H1 (cell line): ENCODE data around the gene ARHGAP12. TPM values are rescaled to one million over a fixed set of nuclear protein-coding genes. Genes with fewer than 3 reads are reported as not detected.

ENCODE experiments used
- SP4 ChIP-seq: IDR thresholded peaks from 2 replicates; pipeline ENCODE4 v1.6.1; 2012; ENCODE audit warnings: low read length, inconsistent platforms
- polyA plus RNA-seq, 7 experiments: library from polyadenylated mRNA; depleted of rRNA in 3 of 7; stranded (reverse) in 5 of 7; unstranded in 2 of 7; fragments of >200 nt in 5 of 7; fragments of 200-250 nt in 2 of 7; gene quantifications; 1 replicate in 5 of 7; 2 replicates in 1 of 7; 4 replicates in 1 of 7; pipeline versions ENCODE4 v1.2.1 to v1.2.3, GENCODE V29; 2011 to 2013; ENCODE audit warnings: missing spikeins in 2 of 7, mixed read lengths in 2 of 7
- total RNA-seq: library from RNA; stranded (reverse); fragmentation: NEBNext Ultra II Directional; extraction: Animal tissue kit (Norgen Biotek cat#: 25700); gene quantifications from 2 replicates; pipeline ENCODE4 v1.2.1, GENCODE V29; 2021

The ARHGAP12 gene
- total and polyA plus RNA-seq, 2 of the 8 experiments (the other 6 are each of a cell fraction or from before 2014, with no cell fraction given) = 10.1 to 39.0 TPM

GRCh38 chr10:31918671-31919409, 9.8 kb downstream of the ARHGAP12 start (continued):
- no peak for TF ChIP-seq SP4
- TF ChIP-seq, all 59 proteins: peak for 0
